Testis (tissue), 2 donors: ENCODE data around the gene CREBBP.

Experiments
- CTCF ChIP-seq, 3 experiments: fragments of 450-650 bp in 2 of 3; fragments of 200-600 bp in 1 of 3; sonication (generic) in 1 of 3; IDR thresholded peaks; one replicate each; pipeline ENCODE4 v1.5.1; 2016 to 2019; ENCODE audit warnings: antibody characterized with exemption in 3 of 3, mild to moderate bottlenecking in 2 of 3, moderate library complexity in 1 of 3
- POLR2A ChIP-seq: fragments of 450-650 bp; IDR thresholded peaks from one replicate; pipeline ENCODE4 v1.6.1; 2017; ENCODE audit warnings: antibody characterized with exemption, mild to moderate bottlenecking, moderate library complexity

DNA sequence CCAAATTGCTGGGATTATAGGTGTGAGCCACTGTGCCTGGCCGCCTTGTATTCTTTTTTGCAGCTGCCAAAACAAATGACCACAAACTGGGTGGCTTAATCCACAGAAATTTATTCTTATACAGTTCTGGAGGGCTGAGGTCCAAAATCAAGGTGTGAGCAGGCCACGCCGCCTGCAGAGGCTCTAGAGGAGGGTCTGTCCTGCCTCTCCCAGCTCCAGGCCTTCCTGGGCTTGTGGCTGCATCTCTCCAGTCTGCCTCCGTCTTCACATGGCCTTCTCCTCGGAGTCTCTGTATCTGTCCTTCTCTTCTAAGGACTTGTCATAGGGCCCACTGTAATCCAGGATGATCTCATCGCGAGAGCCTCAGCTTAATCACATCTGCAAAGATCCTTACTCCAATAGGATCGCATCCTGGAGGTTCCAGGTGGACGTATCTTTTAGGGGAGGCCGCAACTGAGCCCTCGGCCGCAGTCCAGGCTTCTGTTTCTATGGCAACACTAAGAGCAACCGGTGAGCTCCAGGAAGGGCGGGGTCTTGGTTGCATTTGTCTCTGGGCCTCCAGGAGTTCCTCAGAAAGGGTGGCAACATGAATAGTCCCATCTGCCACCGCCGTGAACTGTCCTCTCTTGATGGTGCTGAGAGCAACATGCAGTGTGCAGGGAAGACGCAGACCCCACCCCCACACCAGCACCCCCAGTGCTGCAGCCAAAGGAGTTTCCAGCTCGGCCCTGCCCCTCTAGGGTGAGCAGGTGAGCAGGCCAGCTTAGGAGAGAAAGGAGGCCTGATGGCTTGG, 29.5 kb upstream of the CREBBP start:
- TF ChIP-seq POLR2A (no peak), CTCF (IDR thresholded peaks at IDR 0.05) (no peak)
